Right renal cortex interstitium (tissue), 3 donors: Measurements from ENCODE around the gene KIRREL3. TPM values are rescaled to one million over a fixed set of nuclear protein-coding genes. Genes with fewer than 3 reads are reported as not detected.

Experiments used
- DNase-seq, 3 donors: peaks; one replicate each; pipeline ENCODE4 v3.0.0-alpha.2; 2013; ENCODE audit warnings: low read depth in 3 of 3, low spot score in 2 of 3
- polyA plus RNA-seq, 3 donors: library from polyadenylated mRNA; unstranded; fragments of 120-200 nt; gene quantifications; one replicate each; pipeline ENCODE4 v1.2.1, GENCODE V29; 2013; ENCODE audit not compliant: insufficient read length in 3 of 3

The KIRREL3 gene
- polyA plus RNA-seq, 3 donors, result 1.2 to 1.4 (median 1.3) TPM

DNA sequence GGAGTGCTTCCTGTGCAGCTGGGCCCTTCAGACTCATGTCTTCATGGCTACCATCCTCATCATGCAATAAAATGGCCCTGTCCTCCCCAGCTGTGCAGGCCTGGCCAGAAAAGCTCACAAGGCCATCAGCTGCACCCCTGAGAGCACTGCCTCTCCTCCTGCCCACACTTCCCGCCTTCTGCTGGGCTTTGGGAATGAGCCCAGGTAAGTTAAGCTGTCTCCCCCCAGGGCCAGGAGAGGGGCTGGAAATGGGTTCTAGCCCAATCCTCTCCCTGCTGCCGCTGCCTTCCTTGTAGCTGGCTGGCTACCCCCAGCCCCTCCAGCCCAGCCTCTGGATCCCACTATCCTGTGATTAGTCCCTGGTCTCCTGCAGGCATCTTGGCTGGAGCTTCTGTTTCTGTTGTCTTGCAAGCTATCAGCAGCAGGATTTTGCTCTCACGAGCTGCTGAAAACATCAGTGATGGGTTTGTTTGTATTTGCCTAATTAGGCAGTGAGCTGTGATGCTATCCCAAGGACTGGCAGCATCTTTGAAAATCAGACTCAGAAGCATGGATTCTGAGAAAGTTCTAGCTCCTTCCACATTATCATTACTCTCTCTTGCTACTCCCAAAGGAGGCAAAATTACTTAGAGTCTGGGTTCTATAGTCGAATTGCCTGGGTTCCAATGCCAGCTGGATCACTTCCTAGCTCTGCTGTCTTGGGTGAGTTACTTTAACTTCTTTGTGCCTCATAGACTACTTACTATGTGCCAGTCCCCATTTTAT lies 476.9 kb downstream of the KIRREL3 start:
- no peak for DNase-seq

GRCh38 chr11:126522606-126523005 lies 478.0 kb downstream of the KIRREL3 start:
- DNase-seq, result no peak

GRCh38 chr11:126522152-126522551 lies 478.4 kb downstream of the KIRREL3 start:
- DNase-seq, result no peak

GRCh38 chr11:126521196-126521595 lies 479.4 kb downstream of the KIRREL3 start:
- no peak for DNase-seq

DNA sequence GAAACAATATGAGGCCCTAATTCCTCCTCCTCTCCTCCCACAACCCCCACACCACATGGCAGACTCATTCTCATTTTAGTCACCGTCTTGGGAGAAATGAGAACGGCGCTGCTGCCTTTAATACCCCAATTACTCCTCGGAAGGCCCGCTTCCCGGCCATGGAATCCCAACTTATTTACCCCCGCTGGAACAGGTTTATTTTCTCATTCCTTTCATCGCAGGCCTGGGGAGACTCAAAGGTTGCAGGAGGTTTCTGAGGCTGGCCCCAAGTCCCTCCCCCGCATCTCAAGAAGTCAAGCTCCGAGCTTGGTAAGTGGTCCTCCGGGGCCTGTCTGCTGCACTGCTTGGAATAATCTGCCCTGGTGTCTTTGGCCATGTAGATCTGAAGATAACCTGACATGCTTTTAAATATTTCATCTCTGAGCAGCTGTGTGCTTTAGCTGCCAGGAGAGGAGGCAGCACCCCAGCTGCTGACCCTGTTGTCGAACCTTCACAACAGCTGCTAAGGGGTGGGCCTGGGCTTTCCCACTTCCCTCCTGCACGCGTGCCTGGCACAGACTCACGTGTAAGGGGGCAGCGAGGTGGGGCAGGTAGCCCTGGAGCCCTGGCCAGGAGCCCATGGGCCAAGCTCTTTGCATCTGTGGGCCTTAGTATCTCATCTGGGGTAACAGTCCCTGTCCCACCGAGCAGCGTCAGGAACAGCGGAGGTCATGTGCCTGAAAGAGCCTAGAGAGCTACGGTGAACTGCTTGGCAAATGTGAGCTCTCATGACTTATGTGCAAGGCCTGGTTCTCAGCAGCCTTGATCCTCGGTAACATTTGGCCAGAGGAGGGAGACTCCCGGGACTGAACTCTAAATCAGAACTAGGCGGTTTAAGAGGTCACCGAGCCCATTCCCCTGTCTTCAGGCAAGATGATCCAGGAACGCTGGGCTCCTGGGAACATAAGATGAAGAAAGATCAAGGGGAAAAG lies 480.5 kb downstream of the KIRREL3 start:
- DNase-seq, result no peak

- no peak for DNase-seq
Observed at GRCh38 chr11:126518972-126519690, 481.4 kb downstream of the KIRREL3 start.

- DNase-seq, result no peak
Observed at GRCh38 chr11:126518071-126518971, 482.2 kb downstream of the KIRREL3 start.

GRCh38 chr11:126515501-126515900 lies 485.1 kb downstream of the KIRREL3 start:
- no peak for DNase-seq

GRCh38 chr11:126514061-126514693 lies 486.4 kb downstream of the KIRREL3 start:
- DNase-seq, result no peak

DNA sequence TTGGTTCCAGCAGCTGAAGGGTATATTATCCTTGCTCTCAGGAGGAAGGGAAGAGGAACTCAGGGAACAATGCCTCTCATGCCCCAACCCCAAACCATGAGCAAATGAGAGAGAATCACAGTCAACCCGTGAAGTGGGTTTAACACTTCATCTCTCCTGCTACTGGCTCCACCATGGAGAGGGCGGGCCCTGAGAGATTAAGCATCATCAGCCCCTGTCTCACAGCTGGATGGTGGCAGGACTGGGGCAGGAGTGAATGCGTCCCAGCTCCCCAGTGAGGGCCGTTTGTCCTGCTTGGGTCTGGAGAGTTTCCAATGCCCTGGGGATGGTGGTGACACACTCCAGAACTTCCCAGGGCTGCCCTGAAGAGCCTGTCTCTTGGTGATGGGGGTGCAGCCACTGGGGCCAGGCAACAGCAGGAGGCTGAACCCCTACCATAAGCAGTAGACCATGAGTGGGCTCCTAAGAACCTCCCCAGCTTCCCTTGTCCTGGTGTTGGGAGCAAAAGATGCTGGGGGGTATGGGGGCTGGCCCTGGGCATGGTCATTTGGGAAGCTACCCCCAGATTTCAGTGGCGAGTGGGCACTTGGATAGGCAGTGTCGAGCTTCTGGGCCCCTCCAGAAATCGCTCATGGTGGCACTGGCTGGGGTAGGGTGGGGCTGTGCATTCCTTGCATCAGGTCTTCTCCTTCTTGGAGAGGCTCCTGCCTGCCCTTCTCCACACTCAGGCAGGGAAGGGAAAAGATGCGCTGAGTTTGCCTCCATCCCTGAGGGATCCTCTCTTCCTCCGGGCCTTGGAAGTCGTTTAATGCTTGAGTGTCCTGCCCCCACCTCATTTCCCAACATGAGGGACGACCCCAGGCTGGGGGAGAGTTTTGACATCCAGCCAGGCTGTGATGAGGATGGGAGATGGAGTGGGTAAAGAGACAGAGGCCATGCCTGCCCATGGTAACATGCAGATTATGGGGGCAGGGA lies 487.5 kb downstream of the KIRREL3 start:
- DNase-seq, result no peak

GRCh38 chr11:126512251-126512650 lies 488.3 kb downstream of the KIRREL3 start:
- no peak for DNase-seq

GRCh38 chr11:126511475-126512115 lies 489.0 kb downstream of the KIRREL3 start:
- DNase-seq, result no peak

- DNase-seq, result no peak
Observed at GRCh38 chr11:126510621-126511370, 489.8 kb downstream of the KIRREL3 start.

DNA sequence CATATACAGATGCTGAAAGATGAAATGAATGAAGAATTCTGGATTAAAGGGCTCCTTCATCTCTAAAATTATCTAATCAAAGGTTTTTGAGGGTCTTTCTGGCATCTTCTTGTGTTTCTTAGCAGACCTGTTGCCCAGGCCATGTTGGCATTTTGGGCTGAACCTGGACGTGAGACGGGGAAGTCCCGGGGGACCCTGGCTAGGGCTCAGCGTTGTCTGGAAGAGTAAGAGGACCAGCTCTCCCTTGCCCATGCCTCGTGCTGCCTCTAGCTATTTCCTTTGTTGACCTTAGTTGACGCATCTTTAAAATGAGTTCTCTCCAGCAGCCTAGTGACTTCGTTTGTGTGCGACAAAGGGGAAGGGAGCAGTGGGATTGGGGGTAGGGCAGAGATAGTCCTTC lies 492.9 kb downstream of the KIRREL3 start:
- no peak for DNase-seq

DNA sequence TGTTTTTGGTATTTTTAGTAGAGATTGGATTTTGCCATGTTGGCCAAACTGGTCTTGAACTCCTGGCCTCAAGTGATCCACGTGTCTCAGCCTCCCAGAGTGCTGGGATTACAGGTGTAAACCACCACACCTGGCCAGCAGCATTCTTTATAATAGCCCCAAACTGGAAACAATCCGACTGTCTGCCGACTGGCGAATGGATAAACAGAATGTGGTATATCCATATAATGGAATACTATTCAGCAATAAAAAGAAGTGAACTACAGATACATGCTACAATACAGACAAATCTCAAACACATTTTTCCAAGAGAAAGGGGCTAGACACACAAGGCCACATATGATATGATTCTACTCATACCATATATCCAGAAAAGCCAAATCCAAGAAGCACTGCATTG lies 493.8 kb downstream of the KIRREL3 start:
- DNase-seq, result no peak

- no peak for DNase-seq
Observed at GRCh38 chr11:126502982-126503381, 497.6 kb downstream of the KIRREL3 start.

GRCh38 chr11:126502159-126502558 lies 498.4 kb downstream of the KIRREL3 start:
- DNase-seq, result no peak
